Mesothelial cell of epicardium (in vitro differentiated cells): ENCODE results near the gene TSHZ2. TPM values are rescaled to one million over a fixed set of nuclear protein-coding genes. Genes with fewer than 3 reads are reported as not detected.

Experiments used
- DNase-seq, 2 experiments: peaks; one replicate each; pipeline ENCODE4 v3.0.0; 2021; ENCODE audit warnings: low spot score in 2 of 2; ENCODE audit not compliant: unreplicated experiment in 2 of 2
- H3K27ac Mint-ChIP-seq: 2 replicates; pipeline ENCODE4 v1.8.0; 2021; ENCODE audit warnings: mixed read lengths
- H3K27me3 Mint-ChIP-seq: 2 replicates; pipeline ENCODE4 v1.8.0; 2021; ENCODE audit warnings: low read depth, mixed read lengths
- H3K36me3 Mint-ChIP-seq: 2 replicates; pipeline ENCODE4 v1.8.0; 2021; ENCODE audit warnings: mixed read lengths
- H3K4me1 Mint-ChIP-seq: 2 replicates; pipeline ENCODE4 v1.8.0; 2021; ENCODE audit warnings: mixed read lengths
- H3K4me3 Mint-ChIP-seq: 2 replicates; pipeline ENCODE4 v1.8.0; 2021; ENCODE audit warnings: mild to moderate bottlenecking, moderate library complexity, mixed read lengths
- H3K9me3 Mint-ChIP-seq: 2 replicates; pipeline ENCODE4 v1.8.0; 2021; ENCODE audit warnings: mixed read lengths
- total RNA-seq: library from RNA; stranded (reverse); gene quantifications from 3 replicates; pipeline ENCODE4 v1.2.1, GENCODE V29; 2021
- TF ChIP-seq, protein P1 (sequence below): fragments of 200-600 bp; sonication (generic); IDR thresholded peaks from one replicate; pipeline ENCODE4 v1.5.0; 2021; ENCODE audit warnings: antibody characterized with exemption; ENCODE audit not compliant: unreplicated experiment

TSHZ2 gene
- total RNA-seq, 1 donor from 2014 or later = 28.8 TPM

DNA sequence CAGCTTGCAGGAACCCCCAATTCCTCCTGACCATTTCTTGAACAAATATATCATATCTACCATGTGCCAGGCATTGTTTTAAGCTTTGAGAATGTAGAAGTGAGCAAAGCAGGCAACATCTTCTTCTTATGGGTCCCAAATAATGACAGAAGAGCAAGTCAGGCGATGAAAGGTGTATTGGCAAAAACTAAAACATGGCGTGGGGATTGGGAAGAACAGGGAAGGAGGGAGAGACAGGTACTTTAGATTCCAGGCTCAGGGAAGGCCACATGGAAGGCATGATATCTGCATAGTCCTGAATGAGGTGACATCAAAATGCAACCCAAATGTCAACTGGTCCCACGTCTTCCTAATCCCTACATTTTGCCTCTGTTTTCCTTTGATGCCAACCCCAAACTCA lies 434.4 kb downstream of the TSHZ2 start:
- Mint-ChIP-seq H3K4me1 (peaks cover 13% of the 10 kb centered on the region), H3K27me3 (no peaks in the 10 kb centered on the region), H3K27ac (no peak overlapping the region), H3K36me3 (peaks cover 9% of the 10 kb centered on the region), H3K4me3 (no peak overlapping the region), H3K9me3 (peaks cover 12% of the 10 kb centered on the region)
- TF ChIP-seq, protein P1, sequence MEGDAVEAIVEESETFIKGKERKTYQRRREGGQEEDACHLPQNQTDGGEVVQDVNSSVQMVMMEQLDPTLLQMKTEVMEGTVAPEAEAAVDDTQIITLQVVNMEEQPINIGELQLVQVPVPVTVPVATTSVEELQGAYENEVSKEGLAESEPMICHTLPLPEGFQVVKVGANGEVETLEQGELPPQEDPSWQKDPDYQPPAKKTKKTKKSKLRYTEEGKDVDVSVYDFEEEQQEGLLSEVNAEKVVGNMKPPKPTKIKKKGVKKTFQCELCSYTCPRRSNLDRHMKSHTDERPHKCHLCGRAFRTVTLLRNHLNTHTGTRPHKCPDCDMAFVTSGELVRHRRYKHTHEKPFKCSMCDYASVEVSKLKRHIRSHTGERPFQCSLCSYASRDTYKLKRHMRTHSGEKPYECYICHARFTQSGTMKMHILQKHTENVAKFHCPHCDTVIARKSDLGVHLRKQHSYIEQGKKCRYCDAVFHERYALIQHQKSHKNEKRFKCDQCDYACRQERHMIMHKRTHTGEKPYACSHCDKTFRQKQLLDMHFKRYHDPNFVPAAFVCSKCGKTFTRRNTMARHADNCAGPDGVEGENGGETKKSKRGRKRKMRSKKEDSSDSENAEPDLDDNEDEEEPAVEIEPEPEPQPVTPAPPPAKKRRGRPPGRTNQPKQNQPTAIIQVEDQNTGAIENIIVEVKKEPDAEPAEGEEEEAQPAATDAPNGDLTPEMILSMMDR = no peak
- DNase-seq = no peak

DNA sequence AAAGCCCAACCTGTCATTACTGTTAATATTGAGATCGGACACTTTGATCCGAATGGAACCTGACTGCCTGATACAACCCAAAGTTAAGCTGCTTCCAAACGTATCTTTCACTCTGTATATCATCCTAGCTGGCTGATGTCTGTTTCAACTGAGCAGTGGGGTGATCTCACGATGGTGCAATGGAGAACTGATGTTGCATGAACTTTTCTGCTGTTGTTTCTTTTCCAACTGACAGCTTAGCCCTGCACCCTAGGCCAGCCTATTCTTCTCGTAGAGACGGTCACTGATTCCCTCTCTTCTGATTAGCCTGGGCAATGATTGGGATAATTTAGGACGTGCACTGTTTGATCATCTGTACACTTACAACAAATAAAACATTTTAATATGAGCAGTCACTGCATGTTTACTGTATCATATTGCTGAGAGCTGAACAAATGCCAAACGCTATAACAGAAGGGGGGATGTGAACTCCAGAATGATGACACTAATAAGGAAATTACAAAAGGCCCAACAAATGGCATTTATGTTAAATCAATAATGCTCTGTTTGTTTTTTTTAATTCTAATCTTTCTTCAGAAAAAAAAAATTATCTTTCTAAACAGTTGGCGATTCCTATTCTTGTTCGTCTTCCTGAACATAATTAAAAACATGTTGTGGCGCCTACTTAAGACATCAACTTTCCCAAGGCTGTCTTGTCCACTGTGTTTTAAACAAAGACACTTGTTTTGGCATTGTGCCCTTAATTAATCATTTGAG lies 436.7 kb downstream of the TSHZ2 start:
- Mint-ChIP-seq H3K36me3 (no peaks in the 10 kb centered on the region), H3K9me3 (no peaks in the 10 kb centered on the region), H3K27me3 (no peaks in the 10 kb centered on the region), H3K4me3 (no peak overlapping the region), H3K4me1 (peaks cover 22% of the 10 kb centered on the region), H3K27ac (no peak overlapping the region)
- TF ChIP-seq, protein P1 = no peak
- no peak for DNase-seq

DNA sequence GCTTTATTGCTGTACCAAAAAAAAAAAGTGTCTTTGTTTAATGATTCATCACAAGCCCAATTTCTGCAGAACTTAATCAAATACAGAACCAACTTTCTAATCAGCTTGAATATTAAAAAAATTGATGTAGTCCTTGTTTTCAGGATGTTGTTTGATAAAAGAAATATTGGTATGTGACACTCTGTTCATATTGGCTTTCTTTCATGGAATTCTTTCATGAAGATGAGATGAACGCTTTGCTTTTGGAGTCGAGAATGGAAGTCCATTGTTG lies 437.2 kb downstream of the TSHZ2 start:
- DNase-seq = no peak
- peaks cover 22% of the 10 kb centered on the region for H3K4me1 Mint-ChIP-seq
- TF ChIP-seq, protein P1 = no peak
- H3K27me3 Mint-ChIP-seq = no peaks in the 10 kb centered on the region
- no peaks in the 10 kb centered on the region for H3K9me3 Mint-ChIP-seq
- no peak overlapping the region for H3K4me3 Mint-ChIP-seq
- no peak overlapping the region for H3K27ac Mint-ChIP-seq
- H3K36me3 Mint-ChIP-seq = no peaks in the 10 kb centered on the region

DNA sequence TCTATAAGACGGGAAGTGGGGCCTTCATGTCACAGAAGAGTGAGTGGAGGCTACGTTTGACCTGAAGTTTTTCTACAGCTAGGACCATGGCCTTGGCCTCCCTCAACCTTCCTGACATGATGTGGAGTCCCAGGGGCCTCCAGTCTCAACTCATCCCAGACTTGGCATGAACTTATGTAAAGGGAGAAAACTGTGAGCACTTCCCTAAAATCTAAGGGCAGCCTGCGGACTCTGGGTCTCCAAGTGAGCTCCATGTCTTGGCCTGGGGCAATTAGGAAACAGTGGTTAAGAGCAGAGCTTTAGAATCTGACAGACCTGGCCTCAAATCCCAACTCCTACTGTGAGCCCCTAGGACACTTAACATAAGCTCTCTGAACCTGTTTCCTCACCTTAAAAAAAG lies 439.0 kb downstream of the TSHZ2 start:
- H3K4me1 Mint-ChIP-seq = peaks cover 22% of the 10 kb centered on the region
- no peak overlapping the region for H3K4me3 Mint-ChIP-seq
- H3K36me3 Mint-ChIP-seq = no peaks in the 10 kb centered on the region
- H3K27me3 Mint-ChIP-seq = no peaks in the 10 kb centered on the region
- no peak for DNase-seq
- no peaks in the 10 kb centered on the region for H3K9me3 Mint-ChIP-seq
- H3K27ac Mint-ChIP-seq = no peak overlapping the region
- TF ChIP-seq, protein P1 = no peak

DNA sequence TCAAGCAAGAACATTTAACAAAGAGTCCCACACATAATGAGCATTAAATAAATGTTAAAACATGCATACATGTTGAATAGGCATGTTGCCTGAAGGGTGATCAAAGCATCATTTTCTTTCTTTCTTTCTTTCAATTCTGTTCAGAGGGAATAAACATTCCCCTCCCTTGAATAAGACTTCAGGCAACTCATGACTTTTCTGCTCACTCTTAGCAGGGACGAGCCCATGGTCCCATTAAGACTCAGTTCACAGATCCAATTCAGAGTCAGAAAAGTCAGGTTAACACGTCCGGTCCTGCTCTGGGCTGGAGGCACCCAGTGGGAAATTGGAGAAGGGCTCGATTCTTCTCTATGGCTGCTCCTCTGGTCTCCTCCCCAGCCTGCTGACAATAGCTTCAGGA lies 439.7 kb downstream of the TSHZ2 start:
- Mint-ChIP-seq H3K9me3 (no peaks in the 10 kb centered on the region), H3K4me1 (peaks cover 22% of the 10 kb centered on the region), H3K4me3 (no peak overlapping the region), H3K27me3 (no peaks in the 10 kb centered on the region), H3K27ac (no peak overlapping the region), H3K36me3 (no peaks in the 10 kb centered on the region)
- TF ChIP-seq, protein P1 = no peak
- DNase-seq = no peak

DNA sequence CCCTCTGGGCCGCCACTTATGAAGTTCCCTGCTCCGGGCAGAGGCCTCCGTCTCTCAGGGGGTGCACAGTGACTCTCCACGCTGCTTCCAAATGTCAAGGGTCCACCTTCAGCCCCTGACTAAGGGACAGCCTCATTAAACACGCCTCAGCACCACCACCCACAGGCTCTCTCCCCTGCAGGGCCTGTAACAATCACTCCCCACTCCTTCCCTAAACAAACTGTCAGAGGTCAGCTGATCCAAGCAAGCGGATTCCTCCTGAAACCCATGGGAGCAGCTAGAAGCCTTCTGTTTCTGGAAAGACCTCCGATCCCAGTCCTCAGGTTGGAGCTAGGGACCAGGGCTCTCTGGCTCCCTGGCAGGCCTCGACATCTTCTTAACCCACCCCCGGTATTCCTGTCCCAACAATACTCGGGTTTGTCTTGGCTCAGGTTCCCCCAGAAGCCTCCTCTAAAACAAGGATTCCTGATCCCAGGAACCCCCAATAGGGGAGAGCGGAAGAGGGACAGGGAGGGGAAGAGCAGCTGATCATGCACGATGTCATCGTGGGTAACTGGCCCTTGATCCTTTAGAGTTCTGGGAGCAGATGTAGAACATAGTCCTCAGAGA lies 440.5 kb downstream of the TSHZ2 start:
- Mint-ChIP-seq H3K9me3 (no peaks in the 10 kb centered on the region), H3K4me1 (peaks cover 22% of the 10 kb centered on the region), H3K27ac (no peak overlapping the region), H3K36me3 (no peaks in the 10 kb centered on the region), H3K27me3 (no peaks in the 10 kb centered on the region), H3K4me3 (peak overlapping the region; percentile 28)
- TF ChIP-seq, protein P1 = no peak
- DNase-seq = no peak
